GM18870 (cell line): Measurements from ENCODE around the gene CDK8.
"Not testable (repeated sequence)": the region's sequence is repeated elsewhere in the genome, so short reads cannot be mapped to it uniquely, and the experiment has no call there.

Experiments used
- ATAC-seq: cut with Tn5 transposase; IDR thresholded peaks from one replicate; pipeline ENCODE4 v1.9.1; 2021; ENCODE audit warnings: moderate library complexity; ENCODE audit not compliant: unreplicated experiment

CDK8 gene

DNA sequence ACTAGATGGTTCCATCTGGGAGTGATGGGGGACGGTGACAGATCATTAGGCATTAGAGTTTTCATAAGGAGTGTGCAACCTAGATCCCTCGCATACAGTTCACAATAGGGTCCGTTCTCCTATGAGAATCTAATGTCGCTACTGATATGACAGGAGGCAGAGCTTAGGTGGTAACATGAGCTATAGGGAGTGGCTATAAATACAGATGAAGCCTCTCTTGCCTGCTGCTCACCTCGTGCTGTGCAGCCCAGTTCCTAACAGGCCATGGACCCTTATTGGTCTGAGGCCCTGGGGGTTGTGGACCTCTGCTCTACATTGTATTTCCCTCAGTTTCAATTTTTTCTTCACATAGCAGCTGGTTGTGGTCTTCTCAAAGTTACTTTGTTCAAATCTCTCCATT is 56.5 kb downstream of the CDK8 start:
- ATAC-seq: no peak

DNA sequence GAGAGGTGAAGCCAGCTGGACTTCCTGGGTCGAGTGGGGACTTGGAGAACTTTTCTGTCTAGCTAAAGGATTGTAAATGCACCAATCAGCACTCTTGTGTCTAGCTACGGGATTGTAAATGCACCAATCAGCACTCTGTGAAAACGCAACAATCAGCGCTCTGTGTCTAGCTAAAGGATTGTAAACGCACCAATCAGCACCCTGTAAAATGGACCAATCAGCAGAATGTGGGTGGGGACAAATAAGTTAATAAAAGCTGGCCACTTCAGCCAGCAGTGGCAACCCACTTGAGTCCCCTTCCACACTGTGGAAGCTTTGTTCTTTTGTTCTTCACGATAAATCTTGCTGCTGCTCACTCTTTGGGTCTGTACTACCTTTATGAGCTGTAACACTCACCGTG is 58.1 kb downstream of the CDK8 start:
- not testable (repeated sequence) for ATAC-seq

DNA sequence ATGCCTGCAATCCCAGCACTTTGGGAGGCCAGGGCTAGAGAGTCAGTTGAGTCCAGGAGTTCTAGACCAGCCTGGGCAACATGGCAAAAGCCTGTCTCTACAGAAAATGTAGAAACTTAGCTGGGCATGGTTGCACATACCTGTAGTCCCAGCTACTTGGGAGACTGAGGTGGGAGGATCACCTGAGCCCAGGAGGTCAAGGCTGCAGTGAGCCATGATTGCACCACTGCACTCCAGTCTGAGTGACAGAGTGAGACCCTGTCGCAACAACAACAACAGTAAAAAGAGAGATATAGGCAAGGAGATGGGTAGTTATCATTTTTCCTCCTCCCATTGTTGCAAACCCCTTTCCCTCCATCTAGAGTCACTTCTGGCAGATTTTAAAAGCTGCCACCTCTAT is 62.2 kb downstream of the CDK8 start:
- not testable (repeated sequence) for ATAC-seq

DNA sequence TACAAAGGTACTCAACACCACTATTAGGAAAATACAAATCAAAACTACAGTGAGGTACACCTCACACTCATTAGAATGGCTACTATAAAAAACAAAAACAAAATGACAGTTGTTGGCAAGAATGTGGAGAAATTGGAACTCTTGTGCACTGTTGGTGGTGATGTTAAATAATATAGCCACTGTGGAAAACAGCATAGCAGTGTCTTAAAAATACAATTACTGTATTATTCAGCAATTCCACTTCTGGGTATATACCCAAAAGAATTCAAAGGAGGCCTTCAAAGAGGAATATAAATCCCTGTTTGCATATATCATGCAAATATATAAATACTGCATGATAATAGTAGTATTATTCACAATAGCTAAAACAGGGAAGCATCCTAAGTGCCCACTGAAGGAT is 66.8 kb downstream of the CDK8 start:
- no peak for ATAC-seq

DNA sequence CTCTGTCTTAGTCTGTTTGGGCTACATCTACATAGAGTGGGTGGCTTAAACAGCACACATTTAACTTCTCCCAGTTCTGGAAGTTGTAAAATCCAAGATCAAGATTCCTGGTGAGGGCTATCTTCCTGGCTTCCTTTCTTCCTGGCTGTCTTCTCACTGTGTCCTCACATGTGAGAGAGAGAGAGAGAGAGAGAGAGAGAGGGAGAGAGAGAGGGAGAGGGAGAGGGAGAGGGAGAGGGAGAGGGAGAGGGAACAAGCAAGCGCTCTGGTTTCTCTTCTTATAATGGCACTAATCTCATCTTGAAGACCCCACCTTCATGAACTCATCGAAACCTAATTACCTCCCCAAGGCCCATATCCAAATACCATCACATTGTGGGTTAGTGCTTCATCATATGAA is 69.2 kb downstream of the CDK8 start:
- no peak for ATAC-seq

DNA sequence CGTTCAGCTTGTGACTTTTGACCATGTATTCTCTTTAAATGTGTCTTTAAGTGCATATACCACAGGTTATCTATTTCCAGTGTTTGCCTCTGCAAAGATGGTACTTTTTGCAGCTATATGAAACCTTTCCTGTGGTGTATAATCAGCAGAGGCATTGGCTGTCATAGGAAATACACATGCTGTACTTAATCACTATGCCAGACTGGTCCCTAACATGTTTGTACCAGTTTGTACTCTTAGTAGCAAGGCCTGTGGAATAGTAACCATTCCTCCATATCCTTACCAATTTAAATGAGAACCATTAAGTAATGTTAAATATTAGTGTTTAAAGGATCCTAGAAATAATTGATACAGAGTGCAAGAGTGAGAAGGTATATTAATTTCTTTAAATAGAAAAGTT is 69.8 kb downstream of the CDK8 start:
- ATAC-seq: no peak

DNA sequence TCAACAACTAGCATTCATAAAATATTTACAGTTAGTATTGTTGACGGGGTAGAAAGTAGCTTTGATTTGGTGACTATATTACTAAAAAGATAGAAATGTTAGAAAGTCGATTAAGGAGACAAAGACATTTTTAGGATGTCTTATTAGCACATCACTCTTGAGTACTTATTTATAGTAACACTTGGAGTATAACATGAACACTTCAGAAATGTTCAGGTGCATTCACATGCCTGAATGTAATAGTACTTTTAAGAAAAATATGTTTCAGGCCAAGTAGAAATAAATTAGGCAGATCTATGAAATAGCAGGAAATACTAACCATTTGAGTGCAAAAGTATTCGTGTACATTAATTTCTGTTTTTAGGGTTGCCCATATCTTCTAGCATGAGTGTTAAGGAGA is 70.4 kb downstream of the CDK8 start:
- ATAC-seq: no peak

DNA sequence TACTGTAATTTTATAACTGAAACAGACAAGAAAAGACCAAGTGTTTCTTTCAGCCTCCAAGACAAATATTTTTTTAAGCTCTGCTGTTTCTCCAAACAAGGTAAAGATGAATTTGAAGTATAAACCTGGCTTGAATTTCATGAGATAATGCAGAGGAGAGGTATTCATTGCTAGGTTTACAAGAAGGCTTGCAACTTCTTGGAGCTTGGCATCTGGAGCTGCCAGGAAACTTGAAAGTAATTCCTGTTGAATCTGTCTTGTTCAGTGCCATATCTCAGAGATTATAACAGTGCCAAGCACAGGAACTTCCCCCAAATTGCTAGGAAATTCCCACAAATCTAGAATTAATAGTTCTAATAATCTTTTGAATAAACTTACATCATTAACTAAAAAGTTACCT is 70.9 kb downstream of the CDK8 start:
- no peak for ATAC-seq

DNA sequence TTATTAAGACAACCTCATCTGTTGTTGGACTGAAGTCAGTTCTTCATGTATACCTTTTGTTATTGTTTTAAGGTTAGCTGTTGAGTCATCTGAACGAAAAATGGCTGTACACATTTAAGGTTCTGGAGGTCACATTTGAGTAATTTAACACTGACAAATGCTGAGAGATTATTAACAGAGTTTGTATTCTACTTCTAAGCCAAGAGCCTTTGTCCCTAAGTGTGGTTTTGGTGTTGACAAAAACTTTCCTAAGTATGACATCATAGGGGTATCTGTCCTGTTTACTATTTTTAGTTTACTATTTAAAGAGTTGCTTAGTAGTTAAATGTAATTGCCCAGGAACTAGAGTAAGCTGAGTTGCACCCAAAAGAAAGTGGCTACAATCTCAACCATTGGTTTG is 71.9 kb downstream of the CDK8 start:
- ATAC-seq: peak; percentile 93

DNA sequence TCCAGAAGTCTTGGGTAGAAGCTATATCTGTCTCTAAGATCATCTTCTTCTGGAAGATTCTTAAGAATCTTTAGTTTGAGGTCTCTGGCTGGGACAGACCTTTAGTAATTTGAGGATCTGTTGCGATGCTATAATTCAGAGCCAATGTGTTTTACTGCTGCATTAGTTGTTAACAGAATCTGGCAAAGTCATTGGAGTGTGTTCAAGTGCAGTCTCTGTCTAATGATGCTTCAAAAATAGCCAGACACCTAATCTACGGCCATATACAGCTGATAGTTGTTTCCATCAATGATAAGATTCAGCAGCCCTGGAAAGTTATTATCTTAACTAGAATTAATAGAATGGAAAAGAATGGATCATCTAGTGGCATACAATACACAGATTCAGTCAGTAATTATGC is 72.6 kb downstream of the CDK8 start:
- ATAC-seq: no peak

DNA sequence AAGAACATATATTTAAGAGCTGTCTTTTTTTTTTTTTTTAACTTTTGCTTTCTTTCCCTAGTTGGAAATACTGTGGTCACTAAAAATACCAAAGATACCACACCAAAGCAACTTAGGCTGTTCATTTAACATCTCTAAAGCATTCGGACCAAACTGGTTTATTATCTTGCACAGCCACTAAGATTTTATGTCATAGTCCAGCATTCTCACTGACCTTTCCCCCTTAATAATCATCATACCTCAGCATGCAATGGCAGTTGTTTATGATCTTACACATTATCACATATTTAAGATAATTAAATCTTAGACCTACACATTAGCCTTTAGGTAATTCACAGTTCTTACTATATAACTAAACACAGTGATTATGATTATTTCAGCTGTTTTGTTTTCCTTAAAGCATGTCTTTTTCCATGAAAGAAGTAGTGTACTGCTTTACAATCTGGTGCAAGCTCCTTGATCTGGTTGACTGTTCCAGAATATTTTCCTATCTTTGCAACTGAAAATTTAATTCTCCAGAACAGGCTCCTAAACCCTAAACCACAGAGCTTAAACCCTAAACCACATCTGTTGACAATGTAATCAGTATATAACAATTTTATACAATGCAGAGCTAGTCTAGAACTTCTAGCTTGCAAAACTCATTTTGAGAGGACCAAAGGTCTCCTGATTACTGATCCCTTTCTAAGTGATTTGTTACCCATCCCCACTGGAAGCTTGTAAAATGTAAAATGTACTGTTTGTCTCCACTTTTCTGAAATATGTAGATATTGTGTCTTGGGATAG is 74.2 kb downstream of the CDK8 start:
- no peak for ATAC-seq

DNA sequence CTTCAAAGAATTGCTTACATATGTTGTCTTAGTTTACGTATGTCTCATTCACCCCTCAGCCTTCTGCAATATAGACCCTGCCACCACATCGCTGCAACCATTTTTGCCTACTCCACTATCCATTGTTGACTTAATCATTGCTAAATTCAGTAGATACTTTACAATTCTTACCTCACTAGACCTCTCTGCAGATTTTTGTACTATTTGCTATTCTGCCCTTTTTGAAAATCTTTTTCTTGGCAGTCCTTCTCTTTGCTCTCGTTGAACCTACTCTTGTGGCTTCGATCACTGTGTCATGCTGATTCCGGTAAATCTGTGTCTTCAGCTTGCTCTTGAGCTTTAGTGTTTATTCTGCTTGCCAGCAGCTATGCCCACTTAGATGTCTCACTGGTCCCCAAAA is 81.2 kb downstream of the CDK8 start:
- ATAC-seq: no peak

DNA sequence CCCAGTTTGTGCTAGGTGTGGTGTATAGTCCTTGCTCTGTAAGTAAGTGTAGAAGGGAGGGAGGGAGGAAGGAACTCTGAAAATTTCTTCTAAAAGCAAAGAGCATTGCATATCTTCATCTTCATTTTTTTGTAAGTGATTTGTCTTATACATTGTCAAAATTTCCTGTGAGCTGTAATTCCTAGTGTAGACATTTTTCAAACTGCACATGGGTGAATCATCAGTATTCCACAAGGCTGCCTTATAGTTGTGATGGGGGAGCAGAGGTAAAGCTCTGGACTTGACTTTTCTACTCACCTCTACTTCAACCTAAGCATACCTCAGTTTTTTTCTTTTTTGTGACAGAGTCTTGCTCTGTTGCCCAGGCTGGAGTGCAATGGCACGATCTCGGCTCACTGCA is 86.9 kb downstream of the CDK8 start:
- no peak for ATAC-seq

DNA sequence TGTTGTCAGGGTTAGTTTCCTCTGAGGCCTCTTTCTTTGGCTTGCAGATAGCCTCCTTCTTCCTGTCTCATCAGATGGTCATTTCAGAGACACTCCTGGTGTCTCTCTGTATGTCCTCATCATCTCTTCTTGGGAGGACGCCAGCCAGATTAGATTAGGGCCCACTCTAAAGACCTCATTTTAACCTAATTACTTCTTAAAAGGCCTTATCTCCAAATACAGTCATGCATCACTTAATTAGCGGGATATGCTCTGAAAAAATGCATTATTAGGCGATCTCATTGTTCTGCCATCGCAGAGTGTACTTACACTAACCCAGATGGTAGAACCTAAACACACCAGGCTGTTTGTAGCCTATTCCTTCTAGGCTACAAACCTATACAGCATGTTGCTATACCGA is 89.0 kb downstream of the CDK8 start:
- ATAC-seq: no peak

DNA sequence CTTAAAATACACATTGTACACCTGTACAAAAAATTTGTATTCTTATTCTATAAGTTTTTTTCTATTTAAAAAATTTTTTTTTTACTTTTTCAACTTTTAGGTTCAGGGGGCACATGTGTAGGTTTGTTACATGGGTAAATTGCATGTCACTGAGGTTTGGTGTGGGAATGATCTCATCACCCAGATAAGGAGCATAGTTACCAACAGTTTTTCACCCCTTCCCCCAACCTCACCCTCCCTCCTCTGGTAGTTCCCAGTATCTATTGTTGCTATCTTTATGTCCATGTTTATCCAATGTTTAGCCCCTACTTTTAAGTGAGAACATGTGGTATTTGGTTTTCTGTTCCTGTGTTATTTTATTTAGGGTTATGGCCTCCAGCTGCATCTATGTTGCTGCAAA is 89.9 kb downstream of the CDK8 start:
- ATAC-seq: no peak

DNA sequence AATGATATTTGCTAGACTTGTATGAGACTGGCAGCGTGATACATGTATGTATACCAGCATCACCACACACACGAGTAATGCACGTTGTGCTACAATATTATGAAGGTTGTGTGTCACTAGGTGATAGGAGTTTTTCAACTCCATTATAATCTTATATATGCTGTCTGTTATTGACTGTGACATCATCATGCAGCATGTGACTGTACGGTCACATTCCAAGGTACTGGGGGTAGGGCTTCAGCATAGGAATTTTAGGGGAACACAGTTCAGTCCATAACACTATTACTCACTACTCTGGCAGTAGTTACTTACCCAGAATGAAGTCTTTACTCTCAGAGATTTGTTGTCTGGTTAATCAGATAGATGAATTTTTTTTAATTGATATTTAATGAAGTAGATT is 91.1 kb downstream of the CDK8 start:
- no peak for ATAC-seq

DNA sequence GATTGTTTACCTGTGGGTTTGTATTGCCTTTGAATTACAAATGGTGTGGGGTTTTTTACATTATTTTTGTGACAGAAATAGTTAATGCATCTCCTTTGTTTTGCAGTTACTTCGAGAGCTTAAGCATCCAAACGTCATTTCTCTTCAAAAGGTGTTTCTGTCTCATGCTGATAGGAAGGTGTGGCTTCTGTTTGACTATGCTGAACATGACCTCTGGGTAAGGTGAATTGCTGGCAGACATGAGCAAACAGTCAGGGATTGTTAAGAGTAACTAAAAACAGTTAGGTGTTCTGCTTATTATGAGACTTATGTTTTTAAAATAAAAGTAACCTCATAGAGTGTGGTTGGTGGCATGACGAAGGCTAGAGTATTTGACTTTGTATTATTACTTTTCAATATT is 95.0 kb downstream of the CDK8 start:
- no peak for ATAC-seq

DNA sequence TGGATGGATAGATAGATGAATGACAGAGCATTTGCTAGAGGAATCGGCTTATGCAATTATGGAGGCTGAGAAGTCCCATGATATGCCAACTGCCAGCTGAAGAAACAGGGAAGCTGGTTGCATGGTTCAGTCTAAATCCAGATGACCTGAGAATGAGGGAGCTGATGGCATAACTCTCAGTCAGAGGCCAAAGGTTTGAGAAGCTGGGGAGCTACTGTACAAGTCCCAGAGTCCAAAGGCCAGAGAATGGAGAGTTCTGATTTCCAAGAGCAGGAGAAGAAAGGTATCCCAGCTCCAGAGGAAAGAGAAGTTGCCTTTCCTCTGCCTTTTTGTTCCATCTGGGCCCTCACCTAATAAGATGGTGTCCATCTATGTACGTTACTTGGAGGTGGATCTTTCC is 108.3 kb downstream of the CDK8 start:
- no peak for ATAC-seq

DNA sequence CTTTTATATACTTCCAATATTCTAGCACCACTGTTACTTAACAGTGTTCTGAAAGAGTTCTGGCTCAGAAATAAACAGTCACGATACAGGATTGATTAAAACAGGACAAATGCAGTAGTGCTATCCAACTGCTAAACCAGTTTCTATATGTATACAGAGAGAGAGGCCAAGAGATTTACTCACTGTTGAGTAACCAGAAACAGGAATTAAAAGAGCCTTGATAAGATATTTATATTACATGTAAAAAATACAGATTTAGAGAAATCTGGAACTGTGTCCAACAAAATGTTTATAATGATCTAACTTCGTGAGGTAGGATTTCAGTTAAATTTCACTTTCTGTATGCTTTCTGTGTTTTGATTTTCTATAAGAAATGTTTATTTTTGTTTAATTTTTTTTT is 116.6 kb downstream of the CDK8 start:
- no peak for ATAC-seq

DNA sequence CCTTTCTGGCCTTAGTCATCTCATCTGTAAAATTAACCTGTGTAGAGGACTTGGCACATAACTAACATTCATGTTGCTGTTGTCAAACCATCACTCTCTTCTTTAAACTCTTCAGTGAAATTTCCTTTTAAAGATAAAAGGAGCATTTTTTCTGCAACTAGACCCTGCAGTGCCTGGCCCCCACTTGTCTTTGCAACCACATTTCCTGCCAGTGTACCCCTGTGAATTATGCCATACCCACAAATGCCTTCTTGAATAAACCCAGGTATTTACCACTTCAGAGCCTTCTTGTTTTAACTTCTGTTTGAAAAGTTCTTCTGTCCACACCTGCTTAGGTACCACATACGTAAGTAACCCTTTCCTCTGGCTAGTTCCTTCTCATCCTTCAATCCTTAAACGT is 118.8 kb downstream of the CDK8 start:
- no peak for ATAC-seq

DNA sequence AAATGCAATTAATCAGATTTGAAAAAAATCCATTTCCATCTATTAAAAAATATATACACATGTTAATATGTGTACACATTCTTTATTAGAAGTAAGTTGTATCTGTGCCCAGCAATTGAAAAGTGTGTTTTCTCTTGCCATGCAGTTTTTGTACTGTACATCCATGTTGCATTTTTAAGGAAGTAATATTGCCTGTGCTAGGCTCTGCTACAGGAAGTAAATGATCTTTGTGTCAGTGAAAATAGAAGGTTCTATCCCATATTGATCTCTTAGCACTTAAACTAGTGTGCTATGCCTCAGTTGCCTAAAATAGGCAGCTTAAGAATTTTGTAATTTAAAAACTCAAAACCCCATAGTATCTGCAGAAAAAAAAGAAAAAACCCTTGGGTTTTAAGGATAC is 122.5 kb downstream of the CDK8 start:
- no peak for ATAC-seq

DNA sequence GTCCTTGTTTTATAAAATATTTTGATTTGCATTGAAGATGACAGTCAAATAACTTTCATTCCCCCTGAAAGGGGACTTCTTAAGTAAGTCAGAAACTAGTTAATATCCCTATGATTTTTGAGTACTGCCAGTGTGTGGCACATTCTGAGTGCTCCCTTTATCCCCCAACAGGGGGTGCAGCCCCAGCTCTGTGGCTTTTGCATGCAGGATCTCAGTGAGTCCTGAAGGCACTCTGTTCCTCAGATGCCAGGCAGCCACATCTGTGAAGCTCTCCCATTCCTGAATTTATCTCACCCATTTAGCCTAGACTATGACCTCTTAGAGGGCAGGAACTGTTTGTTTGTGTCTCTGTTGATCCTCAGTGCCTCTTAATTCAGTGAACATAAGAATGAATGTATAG is 123.1 kb downstream of the CDK8 start:
- ATAC-seq: no peak

DNA sequence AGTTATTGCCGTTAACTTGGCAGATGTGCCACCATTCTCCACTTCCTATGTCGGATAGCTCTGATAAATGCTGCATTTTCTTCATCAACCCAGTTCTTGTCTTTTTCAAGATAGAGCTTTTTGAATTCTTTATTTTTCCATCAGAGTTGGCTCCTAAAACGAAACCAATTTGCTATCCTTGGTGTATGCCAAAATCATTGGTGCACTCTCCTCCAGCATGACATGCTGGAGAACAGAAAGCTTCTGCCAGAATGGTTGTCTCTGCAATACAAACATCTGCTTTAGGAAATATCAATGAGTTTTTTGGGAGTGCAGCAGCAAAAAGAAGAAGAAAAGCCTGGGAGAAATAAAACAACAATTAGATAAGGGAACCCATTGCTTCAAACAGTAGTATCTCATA is 124.2 kb downstream of the CDK8 start:
- ATAC-seq: no peak
